Measurements from ENCODE around the gene P3H1. TPM values are rescaled to one million over a fixed set of nuclear protein-coding genes. Genes with fewer than 3 reads are reported as not detected.

P3H1 gene
- polyA plus RNA-seq, 3 donors = 16.8 to 56.9 (median 16.9) TPM

DNA sequence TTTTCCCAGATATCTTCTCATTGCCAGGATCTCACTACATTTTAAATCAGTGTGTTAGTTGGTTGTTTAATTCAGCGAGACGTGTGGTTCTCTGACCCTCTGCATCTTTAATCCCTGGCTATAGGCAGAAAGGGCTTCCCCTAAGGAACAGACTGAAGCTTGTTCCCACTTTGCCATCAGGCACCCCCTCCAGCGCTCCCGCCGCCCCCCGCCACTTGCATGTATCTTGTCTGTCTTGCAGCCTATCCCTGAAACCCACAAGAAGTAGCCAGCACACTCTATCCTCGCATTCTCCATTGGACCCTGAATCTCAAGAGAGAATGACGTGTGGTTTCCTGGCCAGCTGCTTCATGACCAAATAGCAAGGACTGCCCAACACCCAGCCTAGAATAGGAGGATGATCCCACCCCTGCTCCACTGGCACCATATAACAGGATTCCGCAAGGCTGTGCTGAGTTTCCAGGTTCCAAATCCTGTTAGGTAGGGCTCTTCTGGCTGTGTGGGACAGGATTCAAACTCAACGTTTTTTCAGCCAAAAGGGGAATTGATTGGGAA lies 34.6 kb downstream of the P3H1 start:
- intact Hi-C loops (cut with micrococcal nuclease) = no loop called here

DNA sequence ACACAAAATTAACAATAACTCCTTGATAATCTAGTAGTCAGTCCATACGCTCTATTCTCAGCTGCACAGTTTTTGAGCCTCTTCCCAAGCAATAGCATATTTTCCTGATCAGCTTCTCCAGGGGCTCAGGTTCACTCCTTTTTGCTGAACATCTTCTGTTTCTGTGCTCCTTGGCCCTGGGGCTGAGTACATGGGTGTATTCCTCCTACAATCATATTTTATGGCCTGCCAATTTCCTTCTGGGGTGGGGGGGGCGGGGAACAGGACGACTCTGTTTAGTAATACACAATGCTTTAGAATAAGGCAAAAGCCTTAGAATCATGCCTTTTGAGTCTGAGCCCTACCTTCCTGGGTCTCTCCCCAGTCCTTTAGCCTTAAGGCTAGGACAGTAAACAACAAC lies 35.2 kb downstream of the P3H1 start:
- no peak overlapping the region for H3K9ac ChIP-seq (ENCODE audit: insufficient read depth, low read length, poor library complexity, severe bottlenecking)
- H3K9me3 ChIP-seq (replicated peaks in 1 of 2; ENCODE audit: control insufficient read depth in 1 of 2, insufficient read depth in 1 of 2, low read length in 2 of 2) = no peaks in the 10 kb centered on the region
- H2AFZ ChIP-seq (ENCODE audit: insufficient read depth, low read depth, low read length, poor library complexity, severe bottlenecking) = no peak overlapping the region
- 100% methylated on average over 1 of the region's 3 CpGs for WGBS (ENCODE audit: insufficient coverage)
- intact Hi-C loops (cut with micrococcal nuclease) = no loop called here
- H3K4me3 ChIP-seq (replicated peaks in 1 of 3; ENCODE audit: low read depth in 2 of 3, low read length in 3 of 3) = no peak overlapping the region
- no peaks in the 10 kb centered on the region for H4K20me1 ChIP-seq (ENCODE audit: insufficient read depth, low read length)
- H3K4me3 Mint-ChIP-seq = no peak overlapping the region
- no peak overlapping the region for H3K27ac ChIP-seq (ENCODE audit: low read depth in 1 of 2, low read length in 2 of 2)
- H3K4me2 ChIP-seq (replicated peaks; ENCODE audit: extremely low read depth, low read length, poor library complexity, severe bottlenecking) = no peak overlapping the region
- no peak for TF ChIP-seq CTCF (IDR thresholded peaks at IDR 0.05)
- H3K4me1 ChIP-seq (ENCODE audit: control insufficient read depth in 1 of 2, insufficient read depth in 2 of 2, low read length in 2 of 2) = peaks cover 6 to 8% of the 10 kb centered on the region in 2 donors
- H3K27me3 ChIP-seq (ENCODE audit: control insufficient read depth in 2 of 2, insufficient read depth in 2 of 2, low read length in 2 of 2) = no peaks in the 10 kb centered on the region
- H3K36me3 ChIP-seq (replicated peaks in 1 of 2; ENCODE audit: control insufficient read depth in 1 of 2, insufficient read depth in 2 of 2, low read length in 2 of 2) = no peaks in the 10 kb centered on the region
- H3K4me1 Mint-ChIP-seq = peaks cover 6% of the 10 kb centered on the region
- H3K27me3 Mint-ChIP-seq (ENCODE audit: low read depth in 3 of 3) = peaks cover 0 to 1% (median 0%) of the 10 kb centered on the region in 3 donors
- H3K79me2 ChIP-seq (ENCODE audit: insufficient read depth, low read length) = no peaks in the 10 kb centered on the region
- H3K9me3 Mint-ChIP-seq = no peaks in the 10 kb centered on the region
- H3K36me3 Mint-ChIP-seq = peaks cover 0 to 4% of the 10 kb centered on the region in 2 donors
- no peak for DNase-seq
- H3K27ac Mint-ChIP-seq = no peak overlapping the region

More for the DNA sequence above, 34.6 kb downstream of the P3H1 start:
- H3K4me2 ChIP-seq (replicated peaks; ENCODE audit: extremely low read depth, low read length, poor library complexity, severe bottlenecking) = no peak overlapping the region
- H2AFZ ChIP-seq (ENCODE audit: insufficient read depth, low read depth, low read length, poor library complexity, severe bottlenecking) = no peak overlapping the region
- Mint-ChIP-seq H3K9me3 (no peaks in the 10 kb centered on the region), H3K27me3 (ENCODE audit: low read depth in 3 of 3) (peaks cover 0 to 1% (median 0%) of the 10 kb centered on the region in 3 donors), H3K4me1 (peaks cover 13% of the 10 kb centered on the region), H3K27ac (no peak overlapping the region), H3K36me3 (peaks cover 0 to 5% of the 10 kb centered on the region in 2 donors), H3K4me3 (no peak overlapping the region)
- no peak for TF ChIP-seq CTCF (IDR thresholded peaks at IDR 0.05)
- no peaks in the 10 kb centered on the region for H3K9me3 ChIP-seq (replicated peaks in 1 of 2; ENCODE audit: control insufficient read depth in 1 of 2, insufficient read depth in 1 of 2, low read length in 2 of 2)
- no peaks in the 10 kb centered on the region for H3K79me2 ChIP-seq (ENCODE audit: insufficient read depth, low read length)
- no peak overlapping the region for H3K27ac ChIP-seq (ENCODE audit: low read depth in 1 of 2, low read length in 2 of 2)
- no peak for DNase-seq
- H3K36me3 ChIP-seq (replicated peaks in 1 of 2; ENCODE audit: control insufficient read depth in 1 of 2, insufficient read depth in 2 of 2, low read length in 2 of 2) = no peaks in the 10 kb centered on the region
- H3K4me1 ChIP-seq (ENCODE audit: control insufficient read depth in 1 of 2, insufficient read depth in 2 of 2, low read length in 2 of 2) = peaks cover 12 to 14% of the 10 kb centered on the region in 2 donors
- H3K9ac ChIP-seq (ENCODE audit: insufficient read depth, low read length, poor library complexity, severe bottlenecking) = no peak overlapping the region
- no peaks in the 10 kb centered on the region for H4K20me1 ChIP-seq (ENCODE audit: insufficient read depth, low read length)
- no peak overlapping the region for H3K4me3 ChIP-seq (replicated peaks in 1 of 3; ENCODE audit: low read depth in 2 of 3, low read length in 3 of 3)
- H3K27me3 ChIP-seq (ENCODE audit: control insufficient read depth in 2 of 2, insufficient read depth in 2 of 2, low read length in 2 of 2) = no peaks in the 10 kb centered on the region
- WGBS (ENCODE audit: insufficient coverage) = 85% methylated on average over 7 of the region's 10 CpGs

All from CD14-positive monocyte (primary cell).